OCI-LY7 (cell line): ENCODE data around the gene CLGN.

Experiments
- EZH2phosphoT487 ChIP-seq: fragments of 200-600 bp; sonication (generic); IDR thresholded peaks from 2 replicates; pipeline ENCODE4 v1.6.1; 2018; ENCODE audit warnings: low read depth, borderline replicate concordance, mild to moderate bottlenecking, mixed run types, antibody characterized with exemption, low read length, moderate library complexity, mixed read lengths
- TF ChIP-seq, protein P1 (sequence below): fragments of 200-600 bp; sonication (generic); conservative IDR thresholded peaks from 2 replicates; pipeline ENCODE4 v1.5.1; 2014; ENCODE audit warnings: mild to moderate bottlenecking, antibody characterized with exemption, low read length, moderate library complexity, mixed read lengths

DNA sequence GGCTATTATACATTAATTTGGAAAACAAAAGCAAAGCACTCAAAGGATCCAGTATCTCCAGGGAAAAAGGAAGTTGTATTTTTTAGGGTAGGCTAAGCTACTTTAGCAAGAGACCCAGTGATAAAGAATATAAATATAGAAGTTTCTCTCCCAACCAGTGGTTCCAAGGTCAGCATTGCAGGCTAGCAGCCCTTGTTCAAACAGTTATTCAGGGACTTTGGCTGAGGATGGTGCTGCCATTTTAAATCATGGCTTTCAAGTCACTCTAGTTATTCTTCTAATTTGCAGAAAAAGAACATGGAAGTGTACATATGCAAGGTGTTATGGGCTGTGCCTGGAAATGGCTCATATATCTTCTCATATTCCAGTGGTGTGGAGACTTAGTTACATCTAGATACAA is 44.7 kb downstream of the CLGN start:
- TF ChIP-seq EZH2phosphoT487 = no peak
- TF ChIP-seq, protein P1, sequence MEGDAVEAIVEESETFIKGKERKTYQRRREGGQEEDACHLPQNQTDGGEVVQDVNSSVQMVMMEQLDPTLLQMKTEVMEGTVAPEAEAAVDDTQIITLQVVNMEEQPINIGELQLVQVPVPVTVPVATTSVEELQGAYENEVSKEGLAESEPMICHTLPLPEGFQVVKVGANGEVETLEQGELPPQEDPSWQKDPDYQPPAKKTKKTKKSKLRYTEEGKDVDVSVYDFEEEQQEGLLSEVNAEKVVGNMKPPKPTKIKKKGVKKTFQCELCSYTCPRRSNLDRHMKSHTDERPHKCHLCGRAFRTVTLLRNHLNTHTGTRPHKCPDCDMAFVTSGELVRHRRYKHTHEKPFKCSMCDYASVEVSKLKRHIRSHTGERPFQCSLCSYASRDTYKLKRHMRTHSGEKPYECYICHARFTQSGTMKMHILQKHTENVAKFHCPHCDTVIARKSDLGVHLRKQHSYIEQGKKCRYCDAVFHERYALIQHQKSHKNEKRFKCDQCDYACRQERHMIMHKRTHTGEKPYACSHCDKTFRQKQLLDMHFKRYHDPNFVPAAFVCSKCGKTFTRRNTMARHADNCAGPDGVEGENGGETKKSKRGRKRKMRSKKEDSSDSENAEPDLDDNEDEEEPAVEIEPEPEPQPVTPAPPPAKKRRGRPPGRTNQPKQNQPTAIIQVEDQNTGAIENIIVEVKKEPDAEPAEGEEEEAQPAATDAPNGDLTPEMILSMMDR = no peak
